Endothelial cell of coronary artery (primary cell): ENCODE results near the gene KIDINS220. TPM values are rescaled to one million over a fixed set of nuclear protein-coding genes. Genes with fewer than 3 reads are reported as not detected.

Experiments used
- total RNA-seq: library from RNA; depleted of rRNA; stranded (reverse); fragments of >200 nt; gene quantifications from 2 replicates; pipeline ENCODE4 v1.2.3, GENCODE V29; 2014

The KIDINS220 gene
- 48.5 and 55.4 TPM in 2 replicates for total RNA-seq

DNA sequence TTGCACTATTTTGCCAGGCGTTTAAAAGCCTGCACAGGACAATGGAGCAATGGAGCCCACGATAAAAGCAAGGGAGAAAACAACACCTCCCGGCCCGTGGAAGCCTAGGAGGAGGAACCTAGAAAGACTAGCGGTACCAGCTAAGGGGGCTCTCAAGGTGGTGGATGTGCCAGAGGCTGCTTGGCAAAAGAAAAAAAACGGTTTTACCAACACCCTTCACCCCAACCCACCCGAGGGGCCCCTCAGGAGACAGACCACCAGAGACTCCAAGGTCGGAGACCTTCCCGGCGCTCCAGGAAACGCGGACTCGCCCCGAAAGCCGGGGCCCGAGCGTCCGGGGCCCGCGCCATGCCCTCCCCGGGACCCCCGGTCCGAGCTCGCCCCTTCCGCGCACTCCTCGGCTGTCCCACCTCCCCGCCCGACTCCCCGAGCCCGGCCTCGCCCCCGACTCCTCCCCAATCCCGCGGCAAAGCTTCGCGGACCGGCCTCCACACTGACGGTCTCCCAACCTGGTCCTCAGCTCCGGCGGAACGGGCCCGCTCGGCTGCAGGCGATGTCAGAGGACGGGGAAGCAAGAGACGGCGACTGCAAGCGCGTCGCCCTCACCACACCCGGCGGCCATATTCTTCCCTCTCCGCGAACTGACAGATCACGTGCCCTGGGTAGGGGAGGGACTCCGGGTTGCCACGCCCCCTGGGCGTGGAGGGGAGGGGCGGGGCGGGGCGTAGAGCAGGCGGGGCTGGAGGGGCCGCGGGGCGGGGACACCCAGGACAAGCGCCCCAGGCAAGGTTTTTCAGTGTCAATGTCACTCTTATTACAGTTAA lies at the start of gene KIDINS220:
Gene KIDINS220, minus strand, starts transcription at position 643 of the 824 bp plus-strand sequence. CDS start 10,520 bp downstream, outside the sequence.

DNA sequence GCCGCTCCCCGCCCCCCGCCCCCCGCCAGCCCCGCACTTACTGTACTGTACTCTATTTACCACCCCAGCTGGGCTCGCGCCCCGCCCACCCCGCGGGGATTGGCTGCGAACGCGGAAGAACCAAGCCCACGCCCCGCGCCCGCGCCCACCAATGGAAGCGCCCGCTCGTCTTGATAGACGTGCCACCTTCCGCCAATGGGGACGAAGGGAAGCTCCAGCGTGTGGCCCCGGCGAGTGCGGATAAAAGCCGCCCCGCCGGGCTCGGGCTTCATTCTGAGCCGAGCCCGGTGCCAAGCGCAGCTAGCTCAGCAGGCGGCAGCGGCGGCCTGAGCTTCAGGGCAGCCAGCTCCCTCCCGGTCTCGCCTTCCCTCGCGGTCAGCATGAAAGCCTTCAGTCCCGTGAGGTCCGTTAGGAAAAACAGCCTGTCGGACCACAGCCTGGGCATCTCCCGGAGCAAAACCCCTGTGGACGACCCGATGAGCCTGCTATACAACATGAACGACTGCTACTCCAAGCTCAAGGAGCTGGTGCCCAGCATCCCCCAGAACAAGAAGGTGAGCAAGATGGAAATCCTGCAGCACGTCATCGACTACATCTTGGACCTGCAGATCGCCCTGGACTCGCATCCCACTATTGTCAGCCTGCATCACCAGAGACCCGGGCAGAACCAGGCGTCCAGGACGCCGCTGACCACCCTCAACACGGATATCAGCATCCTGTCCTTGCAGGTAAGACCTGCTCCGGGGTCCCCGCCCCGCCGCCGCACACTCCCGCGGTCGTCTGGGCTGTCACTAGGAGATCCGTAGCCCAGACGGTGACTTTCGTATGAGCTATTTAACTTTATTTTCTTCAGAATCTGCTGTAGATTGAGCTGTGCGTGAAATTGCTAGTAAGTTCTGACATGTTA lies 155.4 kb downstream of the KIDINS220 start, which contains the start of gene ID2:
Gene ID2, plus strand, starts transcription at position 271 of the 907 bp plus-strand sequence. Its CDS starts 110 bp downstream, at position 381.

Other genes with a start within 250 kb of the KIDINS220 start
- gene ID2, start 155.6 kb downstream of the KIDINS220 start, total RNA-seq: 11.9 and 15.5 TPM in 2 replicates
- gene MBOAT2, start 166.1 kb upstream of the KIDINS220 start, total RNA-seq: 5.6 and 14.1 TPM in 2 replicates